ENCODE results near the gene PLSCR1. TPM values are rescaled to one million over a fixed set of nuclear protein-coding genes. Genes with fewer than 3 reads are reported as not detected.

PLSCR1 gene
- total RNA-seq, 1 experiment from 2014 or later = 48.9 TPM

DNA sequence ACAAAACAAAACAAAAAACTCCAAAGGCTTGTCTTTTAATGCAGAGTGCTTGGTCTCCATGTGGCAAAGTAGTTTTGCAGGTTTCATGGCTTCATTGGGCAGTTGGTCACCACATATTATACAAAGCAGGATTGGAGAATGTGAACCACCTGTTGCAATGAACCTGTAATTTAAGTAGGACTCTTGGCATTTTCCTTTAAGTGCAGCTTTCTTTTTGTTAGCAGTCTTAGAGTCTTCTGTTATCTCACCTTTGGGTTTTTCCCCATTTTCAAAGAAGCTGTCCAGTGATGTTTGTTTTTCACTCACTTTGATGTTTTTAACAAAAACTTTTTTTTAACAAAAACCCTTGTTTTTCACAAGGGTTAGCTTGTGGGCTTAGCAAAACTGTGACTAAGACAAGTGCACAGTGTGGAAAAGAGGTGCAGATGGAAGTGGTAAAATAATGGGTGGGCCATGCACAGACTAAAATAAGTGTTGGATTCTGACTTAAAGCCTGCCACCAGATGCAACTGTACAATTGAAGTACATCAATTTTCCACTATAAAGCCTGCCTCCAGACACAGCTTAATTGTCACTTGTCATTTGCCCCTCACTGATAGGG is 2.9 kb upstream of the PLSCR1 start:
- no peak overlapping the region for H3K4me2 ChIP-seq (ENCODE audit: insufficient read depth, insufficient read length, low read length)
- H2BK12ac ChIP-seq (ENCODE audit: insufficient read length, low read depth, low read length) = no peak overlapping the region
- H2BK120ac ChIP-seq (ENCODE audit: low read depth, low read length, poor library complexity, severe bottlenecking) = no peak overlapping the region
- H3K14ac ChIP-seq (ENCODE audit: insufficient read depth, low read length) = no peak overlapping the region
- no peak overlapping the region for H2BK20ac ChIP-seq (ENCODE audit: low read depth, low read length, poor library complexity, severe bottlenecking)
- H2AK5ac ChIP-seq (ENCODE audit: insufficient read length, low read length) = no peak overlapping the region
- H3K79me1 ChIP-seq (ENCODE audit: insufficient read depth, low read depth, low read length, poor library complexity, severe bottlenecking) = no peaks in the 10 kb centered on the region
- H3K36me3 Mint-ChIP-seq (ENCODE audit: insufficient read depth in 1 of 3, low read depth in 3 of 3) = peaks cover 0 to 1% (median 0%) of the 10 kb centered on the region in 3 experiments; a peak in 3 of 7 replicates
- H3K23me2 ChIP-seq (ENCODE audit: insufficient read length, low read depth, low read length, poor library complexity, severe bottlenecking) = peaks cover 13% of the 10 kb centered on the region
- H3K4ac ChIP-seq (ENCODE audit: low read depth, low read length) = no peak overlapping the region
- H3K9me3 ChIP-seq (ENCODE audit: control insufficient read depth, low read depth, low read length) = no peaks in the 10 kb centered on the region
- H2AFZ ChIP-seq (ENCODE audit: low read length) = no peak overlapping the region
- no peak overlapping the region for H3K18ac ChIP-seq (ENCODE audit: insufficient read length, low read depth, low read length)
- no peaks in the 10 kb centered on the region for H4K20me1 ChIP-seq (ENCODE audit: control insufficient read depth, insufficient read depth, insufficient read length)
- H3K27ac ChIP-seq (ENCODE audit: insufficient read length, low read depth, low read length) = no peak overlapping the region
- no peaks in the 10 kb centered on the region for H3K9me3 Mint-ChIP-seq
- H4K8ac ChIP-seq (replicated peaks; ENCODE audit: insufficient read length, low read depth, low read length) = no peak overlapping the region
- H3K4me1 ChIP-seq (ENCODE audit: insufficient read depth, low read length) = 0 out of 2 replicates have a peak, but pooled peaks cover 9% of the 10 kb centered on the region
- no peak overlapping the region for H4K5ac ChIP-seq (ENCODE audit: insufficient read length, low read depth, low read length)
- H4K91ac ChIP-seq (ENCODE audit: insufficient read length, low read depth, low read length) = no peak overlapping the region
- H3K4me3 Mint-ChIP-seq = no peak overlapping the region
- no peak overlapping the region for H3T11ph ChIP-seq (ENCODE audit: low read length)
- no peak overlapping the region for H2BK5ac ChIP-seq (ENCODE audit: insufficient read length, low read length)
- H3K27me3 ChIP-seq (ENCODE audit: insufficient read depth, low read length) = no peaks in the 10 kb centered on the region
- no peak overlapping the region for H3K56ac ChIP-seq (ENCODE audit: insufficient read length, low read depth, low read length)
- H3K27ac Mint-ChIP-seq = no peak overlapping the region
- H3K27me3 Mint-ChIP-seq (ENCODE audit: low read depth) = no peaks in the 10 kb centered on the region; the same call in 1 of the 2 replicates
- TF ChIP-seq, protein P1, sequence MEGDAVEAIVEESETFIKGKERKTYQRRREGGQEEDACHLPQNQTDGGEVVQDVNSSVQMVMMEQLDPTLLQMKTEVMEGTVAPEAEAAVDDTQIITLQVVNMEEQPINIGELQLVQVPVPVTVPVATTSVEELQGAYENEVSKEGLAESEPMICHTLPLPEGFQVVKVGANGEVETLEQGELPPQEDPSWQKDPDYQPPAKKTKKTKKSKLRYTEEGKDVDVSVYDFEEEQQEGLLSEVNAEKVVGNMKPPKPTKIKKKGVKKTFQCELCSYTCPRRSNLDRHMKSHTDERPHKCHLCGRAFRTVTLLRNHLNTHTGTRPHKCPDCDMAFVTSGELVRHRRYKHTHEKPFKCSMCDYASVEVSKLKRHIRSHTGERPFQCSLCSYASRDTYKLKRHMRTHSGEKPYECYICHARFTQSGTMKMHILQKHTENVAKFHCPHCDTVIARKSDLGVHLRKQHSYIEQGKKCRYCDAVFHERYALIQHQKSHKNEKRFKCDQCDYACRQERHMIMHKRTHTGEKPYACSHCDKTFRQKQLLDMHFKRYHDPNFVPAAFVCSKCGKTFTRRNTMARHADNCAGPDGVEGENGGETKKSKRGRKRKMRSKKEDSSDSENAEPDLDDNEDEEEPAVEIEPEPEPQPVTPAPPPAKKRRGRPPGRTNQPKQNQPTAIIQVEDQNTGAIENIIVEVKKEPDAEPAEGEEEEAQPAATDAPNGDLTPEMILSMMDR (conservative IDR thresholded peaks at IDR 0.05) = no peak
- peak overlapping the region; percentile 18 for H3K9ac ChIP-seq (ENCODE audit: extremely low read depth, insufficient read length, low read length)
- H3K23ac ChIP-seq (ENCODE audit: insufficient read length, low read depth, low read length) = no peak overlapping the region
- DNase-seq = no peak
- H3K4me1 Mint-ChIP-seq = peaks cover 34 to 37% of the 10 kb centered on the region in 2 experiments
- H3K79me2 ChIP-seq (ENCODE audit: insufficient read depth, low read length) = peaks cover 2% of the 10 kb centered on the region; the same call in 1 of the 2 replicates
- no peak overlapping the region for H2BK15ac ChIP-seq (ENCODE audit: low read depth, low read length)

Measured in H9 (cell line).